HG03064 (cell line): ENCODE measurements around the gene STT3B.
"Not testable (repeated sequence)": the region's sequence is repeated elsewhere in the genome, so short reads cannot be mapped to it uniquely, and the experiment has no call there.

Source experiments
- ATAC-seq: cut with Tn5 transposase; IDR thresholded peaks from one replicate; pipeline ENCODE4 v1.9.1; 2021; ENCODE audit warnings: low read depth; ENCODE audit not compliant: unreplicated experiment

STT3B gene

GRCh38 chr3:31532587-31533168 lies at the start of gene STT3B:
Gene STT3B (plus strand): TSS chr3:31532925. CDS start chr3:31532999, 74 bp downstream.
- peak; percentile 50 for ATAC-seq

- no peak for ATAC-seq
These were observed 48.9 kb upstream of the STT3B start for GRCh38 chr3:31483776-31484175.

- no peak for ATAC-seq
These were observed 47.5 kb upstream of the STT3B start for GRCh38 chr3:31485196-31485595.

- ATAC-seq: no peak
These were observed 45.7 kb upstream of the STT3B start for GRCh38 chr3:31486865-31487533.

- ATAC-seq: no peak
These were observed 44.2 kb upstream of the STT3B start for GRCh38 chr3:31488475-31489017.

- ATAC-seq: no peak
These were observed 42.2 kb upstream of the STT3B start for GRCh38 chr3:31490502-31490901.

- no peak for ATAC-seq
These were observed 41.1 kb upstream of the STT3B start for GRCh38 chr3:31491660-31492059.

GRCh38 chr3:31493149-31493548 lies 39.6 kb upstream of the STT3B start:
- no peak for ATAC-seq

- no peak for ATAC-seq
These were observed 36.6 kb upstream of the STT3B start for GRCh38 chr3:31495971-31496665.

- ATAC-seq: no peak
These were observed 33.9 kb upstream of the STT3B start for GRCh38 chr3:31498791-31499190.

GRCh38 chr3:31499281-31499680 lies 33.4 kb upstream of the STT3B start:
- ATAC-seq: no peak

- no peak for ATAC-seq
These were observed 29.9 kb upstream of the STT3B start for GRCh38 chr3:31502803-31503221.

- no peak for ATAC-seq
These were observed 29.3 kb upstream of the STT3B start for GRCh38 chr3:31503456-31503855.

GRCh38 chr3:31504230-31504629 lies 28.5 kb upstream of the STT3B start:
- no peak for ATAC-seq

GRCh38 chr3:31505371-31506048 lies 27.2 kb upstream of the STT3B start:
- ATAC-seq: no peak

GRCh38 chr3:31506515-31506914 lies 26.2 kb upstream of the STT3B start:
- not testable (repeated sequence) for ATAC-seq

- no peak for ATAC-seq
These were observed 24.1 kb upstream of the STT3B start for GRCh38 chr3:31508452-31509146.

- no peak for ATAC-seq
These were observed 23.5 kb upstream of the STT3B start for GRCh38 chr3:31509147-31509728.

GRCh38 chr3:31514570-31514969 lies 18.2 kb upstream of the STT3B start:
- no peak for ATAC-seq
